Epithelial cell of prostate (primary cell): Measurements from ENCODE around the gene UTRN.
A peak's percentile ranks its signal among the peaks of the same experiment; 100 is the strongest.

Source experiments
- DNase-seq: peaks from one replicate; pipeline ENCODE4 v3.0.0-alpha.2; 2011; ENCODE audit warnings: low read depth, low spot score
- H3K27ac ChIP-seq: fragments of 450-650 bp; 2 replicates; pipeline ENCODE4 v1.5.1; 2017; ENCODE audit warnings: mild to moderate bottlenecking

The UTRN gene

GRCh38 chr6:144279484-144280150, 5.5 kb upstream of the UTRN start:
- no peak overlapping the region for H3K27ac ChIP-seq
- DNase-seq, result no peak

GRCh38 chr6:144283646-144284477, 1.3 kb upstream of the UTRN start:
- H3K27ac ChIP-seq, result no peak overlapping the region

GRCh38 chr6:144284478-144284782, 705 bp upstream of the UTRN start:
- no peak for DNase-seq
- peak overlapping the region; percentile 58 for H3K27ac ChIP-seq

More at GRCh38 chr6:144283646-144284477, 1.3 kb upstream of the UTRN start:
- DNase-seq, result no peak

GRCh38 chr6:144285548-144285797, 338 bp downstream of the UTRN start:
- peak overlapping the region; percentile 58 for H3K27ac ChIP-seq
- no peak for DNase-seq

- no peak for DNase-seq
- peak overlapping the region; percentile 58 for H3K27ac ChIP-seq
These were observed 815 bp downstream of the UTRN start for GRCh38 chr6:144285798-144286502.

GRCh38 chr6:144286503-144287393, 1.6 kb downstream of the UTRN start:
- DNase-seq, result peak; percentile 64
- peak overlapping the region; percentile 58 for H3K27ac ChIP-seq

- DNase-seq, result no peak
- H3K27ac ChIP-seq, result no peak overlapping the region
These were observed 3.9 kb downstream of the UTRN start for GRCh38 chr6:144289006-144289405.

GRCh38 chr6:144292372-144292771, 7.2 kb downstream of the UTRN start:
- no peak overlapping the region for H3K27ac ChIP-seq
- no peak for DNase-seq

- no peak for DNase-seq
- no peak overlapping the region for H3K27ac ChIP-seq
These were observed 8.9 kb downstream of the UTRN start for GRCh38 chr6:144294016-144294415.

GRCh38 chr6:144295211-144295610, 10.1 kb downstream of the UTRN start:
- no peak for DNase-seq
- no peak overlapping the region for H3K27ac ChIP-seq

- no peak for DNase-seq
- no peak overlapping the region for H3K27ac ChIP-seq
These were observed 11.0 kb downstream of the UTRN start for GRCh38 chr6:144295981-144296767.

GRCh38 chr6:144296973-144297372, 11.8 kb downstream of the UTRN start:
- no peak overlapping the region for H3K27ac ChIP-seq
- DNase-seq, result no peak

- no peak overlapping the region for H3K27ac ChIP-seq
- DNase-seq, result no peak
These were observed 12.5 kb downstream of the UTRN start for GRCh38 chr6:144297511-144298100.

GRCh38 chr6:144298194-144298593, 13.1 kb downstream of the UTRN start:
- no peak for DNase-seq
- no peak overlapping the region for H3K27ac ChIP-seq

GRCh38 chr6:144298916-144299315, 13.8 kb downstream of the UTRN start:
- H3K27ac ChIP-seq, result no peak overlapping the region

GRCh38 chr6:144302701-144303372, 17.7 kb downstream of the UTRN start:
- DNase-seq, result no peak
- no peak overlapping the region for H3K27ac ChIP-seq

More at GRCh38 chr6:144298916-144299315, 13.8 kb downstream of the UTRN start:
- no peak for DNase-seq

GRCh38 chr6:144304223-144304848, 19.2 kb downstream of the UTRN start:
- H3K27ac ChIP-seq, result no peak overlapping the region
- no peak for DNase-seq

- H3K27ac ChIP-seq, result no peak overlapping the region
These were observed 20.4 kb downstream of the UTRN start for GRCh38 chr6:144305567-144305966.

More at GRCh38 chr6:144305567-144305966, 20.4 kb downstream of the UTRN start:
- no peak for DNase-seq
